NCI-H2227 (cell line): ENCODE results near the gene SSRP1.
"Not testable (repeated sequence)": the region's sequence is repeated elsewhere in the genome, so short reads cannot be mapped to it uniquely, and the experiment has no call there.

Experiments
- DNase-seq: peaks from one replicate; lab custom pipeline; 2025; ENCODE audit not compliant: unreplicated experiment; lab: John Stamatoyannopoulos, UW

The SSRP1 gene

GRCh38 chr11:57303280-57303989 is 32.3 kb downstream of the SSRP1 start:
- DNase-seq = no peak

- DNase-seq = no peak
These were observed 33.2 kb downstream of the SSRP1 start for GRCh38 chr11:57302489-57302888.

DNA sequence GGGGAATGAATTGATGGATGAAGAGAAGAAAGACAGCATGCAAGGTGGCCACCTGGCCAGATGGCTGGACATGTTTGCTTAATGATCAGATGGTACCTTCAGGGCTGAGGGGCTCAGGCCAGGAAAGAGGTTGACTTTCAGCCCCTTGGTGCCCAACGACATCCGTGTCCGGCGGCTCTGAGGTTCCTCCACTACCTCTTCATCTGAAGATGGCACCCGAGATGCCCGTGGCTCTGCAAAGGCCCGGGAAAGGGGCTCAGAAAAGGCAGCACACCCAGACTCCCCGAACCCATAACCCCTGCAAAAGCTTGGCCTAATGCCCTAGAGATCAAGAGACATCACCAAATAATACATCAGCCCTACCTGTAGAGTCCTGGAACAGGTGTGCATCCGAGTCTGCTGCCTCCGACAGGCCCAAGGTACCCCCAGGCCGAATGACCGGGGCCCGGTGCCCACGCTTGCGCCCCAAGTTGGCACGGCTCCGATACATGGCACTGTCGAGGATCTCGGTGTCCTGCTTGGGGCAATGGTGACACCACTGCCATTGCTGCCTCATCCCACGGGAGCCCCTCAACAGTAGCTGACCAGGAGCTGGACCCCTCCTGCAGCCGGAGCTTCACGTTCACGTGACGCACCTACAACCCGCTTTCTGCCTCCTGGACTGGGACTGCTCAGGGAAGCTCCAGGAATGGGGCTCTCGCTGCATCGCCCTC is 33.8 kb downstream of the SSRP1 start:
- DNase-seq = no peak

DNA sequence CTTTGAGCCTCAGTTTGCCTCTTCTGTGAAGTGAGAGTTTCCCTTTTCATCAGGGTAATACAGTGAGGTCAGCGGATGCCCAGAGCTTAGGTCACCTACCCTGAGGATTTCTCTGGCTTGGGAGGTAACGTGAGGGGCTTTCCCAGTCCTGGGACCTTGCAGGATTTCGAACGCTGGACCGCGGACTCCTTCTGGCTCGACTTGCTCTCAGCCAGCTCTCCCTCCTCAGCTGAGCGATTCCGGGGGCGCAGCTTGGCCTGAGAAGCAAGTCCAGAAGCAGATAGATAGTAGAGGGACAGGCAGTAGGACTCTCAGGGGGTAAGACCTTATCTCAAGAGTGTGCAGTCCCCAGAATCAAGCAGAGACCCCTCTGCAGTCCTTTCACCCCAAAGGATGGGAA is 34.9 kb downstream of the SSRP1 start:
- DNase-seq = no peak

DNA sequence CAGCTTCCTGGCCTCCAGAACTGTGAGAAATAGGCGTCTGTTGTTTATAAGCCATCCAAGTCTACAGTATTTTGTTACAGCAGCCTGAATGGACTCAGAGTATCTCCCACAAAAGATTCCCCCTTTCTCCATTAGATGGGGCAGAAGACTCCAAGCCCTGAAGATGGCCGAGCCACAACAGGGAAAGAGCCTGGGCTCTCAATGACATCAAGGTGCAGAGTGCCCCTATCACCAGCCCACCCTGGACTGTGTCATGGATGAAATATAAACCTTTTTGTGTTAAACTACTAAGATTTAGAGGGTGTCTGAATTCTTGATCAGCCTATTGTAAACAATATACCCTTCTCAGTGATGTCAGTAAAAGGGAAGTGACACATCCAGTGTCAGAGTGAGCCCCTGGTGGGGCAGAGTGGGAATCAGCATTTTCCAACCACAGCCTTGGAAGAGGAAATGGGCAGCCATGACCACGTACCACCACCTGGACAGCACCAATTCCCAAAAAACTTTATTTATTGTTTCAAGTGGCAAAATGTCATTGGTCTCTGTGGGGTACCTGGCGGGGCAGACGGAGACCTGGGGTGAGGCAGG is 36.4 kb downstream of the SSRP1 start:
- no peak for DNase-seq

GRCh38 chr11:57297221-57297620 is 38.5 kb downstream of the SSRP1 start:
- no peak for DNase-seq

- not testable (repeated sequence) for DNase-seq
These were observed 39.5 kb downstream of the SSRP1 start for GRCh38 chr11:57296205-57296604.

- DNase-seq = no peak
These were observed 41.2 kb downstream of the SSRP1 start for GRCh38 chr11:57294225-57295131.

DNA sequence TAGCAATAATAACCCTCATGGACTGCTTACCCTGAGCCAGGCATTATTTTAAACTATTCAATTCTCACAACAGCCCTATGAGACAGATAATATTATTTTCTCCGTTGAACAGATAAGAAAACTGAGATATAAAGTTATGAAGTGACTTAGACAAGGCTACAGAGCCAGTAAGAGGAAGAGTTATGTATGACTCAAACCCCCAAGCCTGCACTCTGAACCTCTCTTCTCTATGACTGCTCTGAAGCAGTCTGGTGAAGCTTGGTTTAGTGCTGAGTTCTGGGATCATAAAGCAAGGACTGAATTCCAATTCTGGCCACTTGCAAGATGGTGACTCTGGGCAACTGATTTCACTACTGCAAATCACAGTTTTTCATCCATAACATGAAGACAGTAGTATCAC is 45.4 kb downstream of the SSRP1 start:
- DNase-seq = no peak

GRCh38 chr11:57288771-57289579 is 46.7 kb downstream of the SSRP1 start:
- DNase-seq = peak; percentile 44

GRCh38 chr11:57287884-57288283 is 47.8 kb downstream of the SSRP1 start:
- no peak for DNase-seq

- no peak for DNase-seq
These were observed 52.3 kb downstream of the SSRP1 start for GRCh38 chr11:57283231-57283990.

GRCh38 chr11:57281546-57281945 is 54.1 kb downstream of the SSRP1 start:
- not testable (repeated sequence) for DNase-seq

GRCh38 chr11:57279116-57279515 is 56.6 kb downstream of the SSRP1 start:
- no peak for DNase-seq

DNA sequence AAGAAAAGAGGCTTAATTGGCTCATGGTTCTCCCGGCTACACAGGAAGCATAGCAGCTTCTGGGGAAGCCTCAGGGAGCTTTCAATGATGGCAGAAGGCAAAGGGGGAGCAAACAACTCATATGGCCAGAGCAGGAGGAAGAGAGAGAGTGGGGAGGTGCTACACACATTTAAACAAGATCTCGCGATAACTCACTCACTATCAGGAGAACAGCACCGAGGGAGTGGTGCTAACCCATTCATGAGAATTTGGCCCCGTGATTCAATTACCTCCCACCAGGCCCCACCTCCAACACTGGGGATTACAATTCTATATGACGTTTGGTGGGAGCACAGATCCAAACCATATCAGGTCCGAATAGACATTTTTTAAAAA is 57.0 kb downstream of the SSRP1 start:
- no peak for DNase-seq

DNA sequence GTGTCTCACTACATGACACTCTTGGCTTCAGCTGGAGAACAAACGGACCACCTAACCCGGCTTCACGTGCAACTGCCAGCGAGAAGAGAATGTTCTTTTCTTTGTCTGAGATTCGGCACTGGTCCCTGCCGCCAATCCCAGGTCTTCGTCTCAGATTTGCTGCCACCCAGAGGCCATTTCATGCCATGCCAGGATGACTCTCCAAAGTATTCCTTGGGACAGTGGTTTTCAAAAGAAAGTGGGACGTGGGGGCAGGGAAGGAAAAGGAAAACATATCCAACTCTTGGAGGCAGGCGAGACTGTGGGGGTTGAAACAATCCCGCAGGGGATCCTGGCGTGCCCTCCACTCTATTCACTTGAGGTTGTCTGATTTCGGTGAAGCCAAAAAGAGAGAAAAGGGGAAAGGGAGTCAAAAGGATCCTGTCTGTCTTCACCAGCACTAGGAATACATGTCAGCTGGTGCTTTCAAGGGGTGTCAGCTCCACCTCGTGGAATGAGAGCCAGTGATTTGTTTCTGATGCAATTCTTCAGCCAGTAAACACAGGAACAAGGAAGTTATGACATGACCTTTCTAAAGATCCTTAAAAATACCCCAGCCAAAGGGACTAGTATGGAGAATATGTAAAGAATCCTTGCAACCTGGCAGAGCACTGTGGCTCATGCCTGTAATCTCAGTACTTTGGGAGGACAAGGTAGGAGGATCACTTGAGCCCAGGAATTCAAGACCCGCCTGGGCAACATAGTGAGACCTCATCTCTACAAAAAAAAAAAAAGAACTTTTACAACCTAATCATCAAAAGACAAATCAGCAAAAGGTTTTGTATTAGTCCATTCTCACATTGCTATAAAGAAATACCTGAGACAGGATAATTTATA is 57.6 kb downstream of the SSRP1 start:
- DNase-seq = peak; percentile 78

DNA sequence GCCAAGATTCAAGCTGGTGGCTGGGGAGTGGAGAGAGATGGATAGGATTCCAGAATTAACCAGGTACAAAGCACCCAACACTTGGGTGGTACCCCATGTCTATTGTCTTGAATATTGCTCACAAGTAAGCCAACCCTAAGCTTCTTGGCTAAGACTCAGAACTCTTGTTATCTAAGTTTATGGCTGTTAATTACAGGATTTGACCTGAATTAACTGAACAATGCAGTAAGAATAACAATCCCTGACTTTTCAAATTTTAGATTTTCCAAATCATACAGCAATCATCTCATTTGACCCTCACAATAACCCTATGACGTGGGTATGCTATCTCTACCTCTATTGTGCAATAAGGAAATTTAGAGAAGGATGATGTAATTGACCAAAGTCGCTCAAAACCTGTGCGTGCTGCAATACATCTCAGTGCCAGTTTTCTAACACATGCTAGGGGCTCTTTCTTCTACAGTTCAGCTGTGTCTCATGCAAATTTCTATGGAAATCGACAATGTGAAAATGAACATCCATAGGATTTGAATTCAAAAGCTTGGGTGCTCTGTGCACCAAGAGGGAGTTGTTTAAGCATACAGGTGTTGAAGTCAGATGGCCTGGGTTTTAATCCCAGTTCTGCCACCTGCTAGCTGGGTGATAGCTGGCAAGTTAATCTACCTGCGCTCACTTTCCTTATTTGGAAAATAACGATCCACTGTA is 58.6 kb downstream of the SSRP1 start:
- no peak for DNase-seq
